A549 (cell line): ENCODE data around the gene TLNRD1. TPM values are rescaled to one million over a fixed set of nuclear protein-coding genes. Genes with fewer than 3 reads are reported as not detected.

Source experiments
- ATAC-seq, 2 experiments: fragments of 200-7000 bp in 1 of 2; fragments of >200 bp in 1 of 2; cut with Nextera tagmentation in 1 of 2; cut with Tn5 transposase in 1 of 2; 3 replicates each; pipeline versions ENCODE4 v1.8.0 to v1.9.1; 2018 to 2020; ENCODE audit warnings: mild to moderate bottlenecking in 1 of 2, moderate library complexity in 1 of 2
- CTCF ChIA-PET: fragments of 300-600 bp; sonication (Branson Sonifier 250); formaldehyde crosslinking; extraction: SDS; loops from one replicate; lab custom pipeline; 2021; ENCODE audit warnings: antibody characterized with exemption, inconsistent platforms; lab: Yijun Ruan, JAX
- POLR2A ChIA-PET: fragments of 350-600 bp; formaldehyde crosslinking; extraction: SDS; loops from one replicate; lab custom pipeline; 2021; ENCODE audit warnings: antibody characterized with exemption, inconsistent platforms; lab: Yijun Ruan, JAX
- DNase-seq, 2 experiments: peaks; one replicate each; pipeline versions ENCODE4 v3.0.0 to v3.0.0-alpha.2; 2011 to 2016; ENCODE audit warnings: low read depth in 1 of 2, low spot score in 1 of 2
- FAIRE-seq: peaks from 2 replicates; lab custom pipeline; 2011; peaks lifted over from hg19 to GRCh38; lab: Jason Lieb, UNC
- H3K27ac ChIP-seq, 2 experiments: fragments of >200 bp; sonication (Bioruptor Twin); formaldehyde crosslinking; 3 replicates each; pipeline ENCODE4 v1.5.1; 2016 to 2017
- H3K4me1 ChIP-seq: fragments of >200 bp; sonication (Bioruptor Twin); formaldehyde crosslinking; 3 replicates; pipeline ENCODE4 v1.6.1; 2016
- H3K4me2 ChIP-seq: fragments of >200 bp; sonication (Bioruptor Twin); formaldehyde crosslinking; 3 replicates; pipeline ENCODE4 v1.6.1; 2016
- H3K4me3 ChIP-seq: fragments of >200 bp; sonication (Bioruptor Twin); formaldehyde crosslinking; 3 replicates; pipeline ENCODE4 v1.5.1; 2016
- H3K9me3 ChIP-seq: fragments of >200 bp; sonication (Bioruptor Twin); formaldehyde crosslinking; 3 replicates; pipeline ENCODE4 v1.6.1; 2016
- BHLHE40 ChIP-seq: IDR thresholded peaks from 2 replicates; pipeline ENCODE4 v1.6.1; 2012; ENCODE audit warnings: low read depth, low read length, inconsistent platforms
- CEBPB ChIP-seq, 2 experiments: fragments of >200 bp in 1 of 2; sonication (Bioruptor Twin) in 1 of 2; formaldehyde crosslinking in 1 of 2; IDR thresholded peaks; 2 replicates each; pipeline ENCODE4 v1.6.1; 2012 to 2016
- CHD2 ChIP-seq: fragments of 150-350 bp; IDR thresholded peaks from 2 replicates; pipeline ENCODE4 v1.6.1; 2014; ENCODE audit warnings: low read length; ENCODE audit not compliant: partially characterized antibody
- E2F6 ChIP-seq: IDR thresholded peaks from 2 replicates; pipeline ENCODE4 v1.6.1; 2012; ENCODE audit warnings: low read depth, borderline replicate concordance
- ELK1 ChIP-seq: fragments of 150-350 bp; IDR thresholded peaks from 2 replicates; pipeline ENCODE4 v1.6.1; 2014; ENCODE audit warnings: low read depth, mild to moderate bottlenecking, low read length
- EP300 ChIP-seq, 2 experiments: fragments of >200 bp; sonication (Bioruptor Twin); formaldehyde crosslinking; IDR thresholded peaks; 2 replicates in 1 of 2; 3 replicates in 1 of 2; pipeline ENCODE4 v1.6.1; 2016 to 2017
- FOXS1 ChIP-seq: fragments of 250-450 bp; sonication (Bioruptor Pico); IDR thresholded peaks from 2 replicates; pipeline ENCODE4 v1.5.0; 2020; ENCODE audit warnings: mild to moderate bottlenecking, moderate library complexity
- HDAC2 ChIP-seq: fragments of 200-600 bp; sonication (generic); IDR thresholded peaks from 2 replicates; pipeline ENCODE4 v1.6.1; 2016
- HOXA7 ChIP-seq: fragments of 250-450 bp; sonication (Bioruptor Pico); IDR thresholded peaks from 2 replicates; pipeline ENCODE4 v1.5.0; 2020; ENCODE audit warnings: mild to moderate bottlenecking, moderate library complexity
- HOXB13 ChIP-seq: fragments of 250-450 bp; sonication (Bioruptor Pico); IDR thresholded peaks from 2 replicates; pipeline ENCODE4 v1.5.0; 2020; ENCODE audit warnings: low read depth, mild to moderate bottlenecking, moderate library complexity
- HOXB5 ChIP-seq: fragments of 250-450 bp; sonication (Bioruptor Pico); IDR thresholded peaks from 2 replicates; pipeline ENCODE4 v1.5.0; 2020; ENCODE audit warnings: mild to moderate bottlenecking, moderate library complexity
- JUN ChIP-seq, 2 experiments: fragments of >200 bp; sonication (Bioruptor Twin); formaldehyde crosslinking; IDR thresholded peaks; 2 replicates in 1 of 2; 3 replicates in 1 of 2; pipeline ENCODE4 v1.6.1; 2016 to 2017
- JUNB ChIP-seq: fragments of >200 bp; sonication (Bioruptor Twin); formaldehyde crosslinking; IDR thresholded peaks from 2 replicates; pipeline ENCODE4 v1.6.1; 2016
- KDM1A ChIP-seq: fragments of 200-600 bp; sonication (generic); IDR thresholded peaks from 2 replicates; pipeline ENCODE4 v1.6.1; 2016; ENCODE audit warnings: low read depth, mild to moderate bottlenecking
- MAX ChIP-seq: IDR thresholded peaks from 2 replicates; pipeline ENCODE4 v1.6.1; 2012
- MAZ ChIP-seq: fragments of 150-350 bp; IDR thresholded peaks from 2 replicates; pipeline ENCODE4 v1.6.1; 2014; ENCODE audit warnings: antibody characterized with exemption, low read depth, low read length, borderline replicate concordance
- POLR2A ChIP-seq: IDR thresholded peaks from 2 replicates; pipeline ENCODE4 v1.6.1; 2012; ENCODE audit warnings: mild to moderate bottlenecking, low read length
- POLR2AphosphoS2 ChIP-seq: conservative IDR thresholded peaks from 2 replicates; pipeline ENCODE4 v1.6.1; 2012; ENCODE audit warnings: low read length, improper control_type of control experiment, inconsistent platforms
- RAD21 ChIP-seq, 2 experiments: fragments of >200 bp in 1 of 2; sonication (Bioruptor Twin) in 1 of 2; formaldehyde crosslinking in 1 of 2; IDR thresholded peaks in 1 of 2; conservative IDR thresholded peaks in 1 of 2; 2 replicates in 1 of 2; 3 replicates in 1 of 2; pipeline ENCODE4 v1.6.1; 2012 to 2018; ENCODE audit warnings: inconsistent platforms in 1 of 2
- RCOR1 ChIP-seq: fragments of 150-350 bp; IDR thresholded peaks from 2 replicates; pipeline ENCODE4 v1.6.1; 2014; ENCODE audit warnings: antibody characterized with exemption, low read length, low read depth
- REST ChIP-seq: fragments of 200-600 bp; sonication (generic); IDR thresholded peaks from 2 replicates; pipeline ENCODE4 v1.6.1; 2016; ENCODE audit warnings: antibody characterized with exemption, mild to moderate bottlenecking, moderate library complexity
- RFX5 ChIP-seq: fragments of 450-650 bp; IDR thresholded peaks from 2 replicates; pipeline ENCODE4 v1.7.1; 2014; ENCODE audit warnings: antibody characterized with exemption, mild to moderate bottlenecking, moderate library complexity
- SMC3 ChIP-seq: fragments of >200 bp; sonication (Bioruptor Twin); formaldehyde crosslinking; IDR thresholded peaks from 3 replicates; pipeline ENCODE4 v1.6.1; 2018; ENCODE audit warnings: inconsistent platforms
- SREBF2 ChIP-seq: fragments of 450-650 bp; IDR thresholded peaks from 2 replicates; pipeline ENCODE4 v1.6.1; 2014; ENCODE audit warnings: mild to moderate bottlenecking, moderate library complexity
- TP53 ChIP-seq: fragments of 250-450 bp; sonication (Bioruptor Pico); IDR thresholded peaks from 2 replicates; pipeline ENCODE4 v1.5.0; 2021; ENCODE audit warnings: mild to moderate bottlenecking, moderate library complexity
- ZNF302 ChIP-seq: fragments of 250-450 bp; sonication (Bioruptor Pico); IDR thresholded peaks from 2 replicates; pipeline ENCODE4 v1.9.0; 2021; ENCODE audit warnings: inconsistent platforms, mild to moderate bottlenecking, moderate library complexity
- ZSCAN20 ChIP-seq: fragments of 250-450 bp; sonication (Bioruptor Pico); IDR thresholded peaks from 2 replicates; pipeline ENCODE4 v1.8.0; 2022; ENCODE audit warnings: mild to moderate bottlenecking, moderate library complexity
- WGBS: methylation state at CpG from one replicate; pipeline ENCODE4 v1.1.6; 2017; ENCODE audit errors: missing lambda C conversion rate; 5-methylcytosine and 5-hydroxymethylcytosine counted together
- polyA plus RNA-seq, 4 experiments: library from polyadenylated mRNA; depleted of rRNA in 3 of 4; stranded (reverse); fragments of >200 nt; fragmentation: RNase III in 1 of 4; extraction: RNeasy Plus Mini Kit Qiagen cat#74134 plus additional on column Dnase treatment in 1 of 4; gene quantifications; 2 replicates in 3 of 4; 3 replicates in 1 of 4; pipeline ENCODE4 v1.2.3, GENCODE V29; 2011 to 2017

Gene TLNRD1
- polyA plus RNA-seq, 2 of the 4 experiments (the other 2 are of a cell fraction): 6.6 to 7.2 TPM

- TF ChIP-seq CEBPB (IDR thresholded peaks at IDR 0.05) (no peak), POLR2A (peak; percentile 96), RCOR1 (no peak), E2F6 (no peak), BHLHE40 (no peak), ZNF302 (CRISPR knock-in tag) (no peak), RAD21 (conservative IDR thresholded peaks at IDR 0.05 in 1 of 2, IDR thresholded peaks at IDR 0.05 in 1 of 2) (no peak), MAZ (no peak), RFX5 (no peak), JUN (IDR thresholded peaks at IDR 0.05) (peak; percentile 89 to 92), FOXS1 (no peak), HOXB5 (CRISPR knock-in tag) (no peak), CHD2 (peak; percentile 21), ZSCAN20 (no peak), SMC3 (no peak), ELK1 (no peak), MAX (peak; percentile 60), HOXA7 (CRISPR knock-in tag) (no peak), REST (peak; percentile 36; the same call in 1 of the 2 replicates), SREBF2 (no peak), HDAC2 (no peak), TP53 (CRISPR knock-in tag) (0 out of 2 replicates have a peak, but pooled peaks have one; percentile 3), POLR2AphosphoS2 (no peak), KDM1A (no peak)
Observed at GRCh38 chr15:81000624-81001151, at the start of gene TLNRD1 (continued).

- POLR2A ChIA-PET: no interaction called here
- Histone ChIP-seq H3K4me3 (no peak overlapping the region), H3K27ac (no peak overlapping the region), H3K9me3 (no peaks in the 10 kb centered on the region), H3K4me1 (peaks cover 27% of the 10 kb centered on the region), H3K4me2 (no peak overlapping the region)
- ATAC-seq (no peak), FAIRE-seq (no peak), DNase-seq (no peak)
- 75% methylated on average over 5 of the region's 5 CpGs for WGBS
- CTCF ChIA-PET: interaction anchor here (0.7 to 10.8 kb wide), 4 partner anchors 18 to 174 kb away, joined by 3 to 111 read pairs (median 3); partner anchors contain the start of gene CEMIP
- TF ChIP-seq CEBPB (IDR thresholded peaks at IDR 0.05): no peak
- no peak for TF ChIP-seq JUNB
- TF ChIP-seq HOXB13 (CRISPR knock-in tag): no peak
- no peak for TF ChIP-seq EP300 (IDR thresholded peaks at IDR 0.05)
Observed at GRCh38 chr15:80951941-80952340, 48.8 kb upstream of the TLNRD1 start.
